ENCODE measurements around the gene DTNB. TPM values are rescaled to one million over a fixed set of nuclear protein-coding genes. Genes with fewer than 3 reads are reported as not detected.

DTNB gene
- total RNA-seq (10 to 100 TPM in 4 of 9 donors, 1 to 10 TPM in 5; 6.4 to 26.1 (median 8.8) TPM), polyA plus RNA-seq (10 to 100 TPM in 2 of 3 donors, 1 to 10 TPM in 1; 4.7 to 27.5 (median 16.5) TPM)
- long read RNA-seq, donor 1: 0 reads
- long read RNA-seq, donor 2: 0 reads
- long read RNA-seq, donor 3: 0 reads
- long read RNA-seq, donor 4, partial matches to known transcripts: 1 of 4 reads
- long read RNA-seq, donor 4, other reads (novel, unspliced or antisense): 3 of 4 reads
- long read RNA-seq, donor 5, partial matches to known transcripts: 0 of 10 reads
- long read RNA-seq, donor 5, other reads (novel, unspliced or antisense): 8 of 10 reads
- long read RNA-seq, donor 6, partial matches to known transcripts: 0 of 3 reads
- long read RNA-seq, donor 6, other reads (novel, unspliced or antisense): 3 of 3 reads
- long read RNA-seq, donor 7: 0 reads
- long read RNA-seq, donor 8: 0 reads
- long read RNA-seq, donor 9: 0 reads
- long read RNA-seq, donor 10: 0 reads

GRCh38 chr2:25673300-25674076 lies at the start of gene DTNB:
Gene DTNB (minus strand): TSS chr2:25673577. CDS start chr2:25652660, 20,917 bp downstream.
- Histone ChIP-seq H3K27ac (peak within 1 kb of the TSS; percentile 21 to 94 (median 72)), H3K9me3 (replicated peaks in 1 of 3) (no peaks in the 10 kb centered on the region), H3K4me3 (peak within 1 kb of the TSS; percentile 8 to 87 (median 60)), H3K27me3 (no peaks in the 10 kb centered on the region), H3K36me3 (replicated peaks in 1 of 2) (no peaks in the 10 kb centered on the region), H3K4me1 (replicated peaks in 1 of 2) (peaks cover 0 to 12% of the 10 kb centered on the region in 2 donors)
- DNase-seq: peak; percentile 83 to 90 (median 87)
- peak; percentile 46 to 47 for TF ChIP-seq POLR2A (IDR thresholded peaks at IDR 0.05)
- no peak for TF ChIP-seq CTCF (IDR thresholded peaks at IDR 0.05)
- intact Hi-C loops (cut with DNase I): loop anchor here in 1 of 2 donors (10.0 kb wide), 1 partner anchor 69 kb away; no protein-coding TSS in a partner anchor
- WGBS, 4 donors: 0 to 2% (median 1%) methylated on average over 3 to 111 of the region's 111 CpGs

GRCh38 chr2:25722224-25722623 lies 48.8 kb upstream of the DTNB start:
- no peaks in the 10 kb centered on the region for H3K4me1 ChIP-seq (replicated peaks in 1 of 2)
- H3K4me3 ChIP-seq: no peak overlapping the region
- no peak for DNase-seq
- no peaks in the 10 kb centered on the region for H3K36me3 ChIP-seq (replicated peaks in 1 of 2)
- 78 to 87% (median 82%) methylated on average over 3 of the region's 3 CpGs for WGBS, 4 donors
- no peak overlapping the region for H3K27ac ChIP-seq
- TF ChIP-seq POLR2A (IDR thresholded peaks at IDR 0.05) (no peak), CTCF (IDR thresholded peaks at IDR 0.05) (no peak)
- intact Hi-C loops (cut with DNase I): no loop called here
- no peaks in the 10 kb centered on the region for H3K27me3 ChIP-seq
- H3K9me3 ChIP-seq (replicated peaks in 1 of 3): no peaks in the 10 kb centered on the region

GRCh38 chr2:25720575-25720974 lies 47.2 kb upstream of the DTNB start:
- intact Hi-C loops (cut with DNase I): no loop called here
- 75 to 87% (median 81%) methylated on average over 1 of the region's 1 CpG for WGBS, 4 donors
- no peaks in the 10 kb centered on the region for H3K27me3 ChIP-seq

More at GRCh38 chr2:25720575-25720974, 47.2 kb upstream of the DTNB start:
- Histone ChIP-seq H3K4me3 (no peak overlapping the region), H3K9me3 (replicated peaks in 1 of 3) (no peaks in the 10 kb centered on the region), H3K4me1 (replicated peaks in 1 of 2) (no peaks in the 10 kb centered on the region), H3K36me3 (replicated peaks in 1 of 2) (no peaks in the 10 kb centered on the region), H3K27ac (no peak overlapping the region)
- TF ChIP-seq CTCF (IDR thresholded peaks at IDR 0.05): no peak
- DNase-seq: no peak
